Activated CD4-positive, alpha-beta T cell treated with anti-CD3 and anti-CD28 coated beads for 48 hours (primary cell): ENCODE results near the gene HES3.

Source experiments
- DNase-seq: peaks from one replicate; pipeline ENCODE4 v3.0.0-alpha.2; 2020

The HES3 gene

DNA sequence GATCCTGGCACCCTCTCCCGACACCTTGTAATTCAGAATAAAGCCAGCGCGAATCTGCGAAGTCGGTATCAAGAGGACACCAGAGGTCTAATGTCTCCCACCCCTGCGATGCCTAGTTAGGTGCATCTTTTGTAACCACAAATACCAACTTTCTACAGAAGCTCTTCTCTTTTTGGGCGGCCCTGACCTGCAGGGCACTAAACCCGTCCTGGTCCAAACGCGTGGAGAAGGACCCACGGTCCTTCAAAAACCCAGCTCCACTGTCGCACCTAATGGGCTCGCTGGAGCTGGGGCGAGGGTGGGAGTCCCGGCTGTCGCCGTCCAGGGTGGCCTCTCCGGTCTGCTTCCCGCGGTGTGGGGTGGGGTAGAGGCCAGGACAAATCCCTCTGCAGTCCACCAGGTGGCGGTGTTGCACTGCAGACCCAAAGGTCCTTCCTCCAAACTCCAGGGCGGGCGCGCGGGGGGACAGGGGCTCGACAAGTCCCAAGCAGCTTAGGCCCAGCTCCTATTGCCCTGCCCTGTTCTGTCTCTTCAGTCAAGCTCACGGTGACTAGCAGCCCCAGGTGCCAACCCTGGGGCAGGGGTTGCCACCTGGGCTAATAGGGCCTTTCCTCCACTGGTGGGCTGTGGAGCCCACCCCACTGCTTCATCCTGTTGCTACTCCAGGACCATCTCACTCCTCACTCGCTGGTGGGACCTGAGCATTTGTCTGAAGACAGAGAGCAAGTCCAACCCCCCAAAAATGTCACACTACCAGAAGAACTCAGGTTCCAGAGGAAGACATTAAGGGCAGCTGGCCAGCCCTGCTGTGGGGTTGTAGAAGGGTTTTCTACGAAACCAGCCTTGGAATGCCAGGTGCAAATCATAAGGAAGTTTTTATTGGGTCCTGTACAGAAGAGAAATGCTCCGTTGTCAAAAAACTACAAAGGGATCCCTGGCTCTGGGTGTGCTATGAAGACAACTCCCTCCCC is 2.8 kb downstream of the HES3 start:
- peak; percentile 87 for DNase-seq

DNA sequence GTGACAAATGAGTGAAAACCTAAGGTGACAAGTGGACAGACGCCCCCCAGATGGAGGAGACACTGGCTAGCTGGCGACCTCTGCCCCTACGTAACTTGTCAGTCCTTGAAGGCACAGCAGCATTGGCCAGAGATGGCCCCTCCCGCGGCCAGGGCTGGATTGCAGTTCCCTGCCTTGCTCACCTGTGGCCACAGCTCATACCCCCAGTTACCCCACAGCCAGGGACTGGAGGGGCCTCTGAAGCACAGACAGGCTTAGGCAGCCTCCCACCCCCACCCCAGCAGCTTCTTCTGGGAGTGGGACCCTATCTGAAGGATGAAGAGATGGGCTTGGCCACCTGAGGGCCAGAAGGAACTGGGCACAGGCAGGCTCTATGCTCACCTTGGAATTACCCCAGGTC is 3.7 kb downstream of the HES3 start:
- no peak for DNase-seq

DNA sequence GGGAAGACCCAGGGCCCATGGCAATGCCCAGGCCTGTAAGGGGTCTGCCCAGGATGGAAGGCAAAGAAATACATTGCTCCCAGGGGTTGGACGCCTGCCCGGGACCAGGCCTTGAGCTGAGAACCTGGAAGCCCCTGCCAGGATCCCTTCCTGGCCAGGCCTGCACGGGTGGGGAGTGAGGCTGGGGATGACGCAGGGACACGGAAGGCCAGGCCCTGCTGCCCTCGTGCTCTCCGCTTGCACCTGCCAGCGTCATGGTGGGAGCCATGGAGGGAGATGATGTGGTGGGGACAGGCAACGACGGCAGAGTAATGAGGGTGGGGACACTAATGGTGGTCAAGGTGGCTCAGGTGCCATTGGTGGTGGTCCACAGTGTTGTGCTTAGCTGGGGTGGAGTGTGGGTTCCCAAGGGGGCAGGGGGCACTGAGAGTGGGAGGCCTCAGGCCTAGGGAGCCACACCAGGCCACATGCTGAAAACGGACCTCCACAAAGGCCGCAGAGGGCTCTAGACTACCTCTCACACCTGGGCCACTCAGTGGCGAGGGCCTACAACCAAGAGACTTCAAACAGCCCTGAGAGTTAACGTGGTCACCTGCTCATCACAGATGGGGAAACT is 4.3 kb downstream of the HES3 start:
- no peak for DNase-seq

DNA sequence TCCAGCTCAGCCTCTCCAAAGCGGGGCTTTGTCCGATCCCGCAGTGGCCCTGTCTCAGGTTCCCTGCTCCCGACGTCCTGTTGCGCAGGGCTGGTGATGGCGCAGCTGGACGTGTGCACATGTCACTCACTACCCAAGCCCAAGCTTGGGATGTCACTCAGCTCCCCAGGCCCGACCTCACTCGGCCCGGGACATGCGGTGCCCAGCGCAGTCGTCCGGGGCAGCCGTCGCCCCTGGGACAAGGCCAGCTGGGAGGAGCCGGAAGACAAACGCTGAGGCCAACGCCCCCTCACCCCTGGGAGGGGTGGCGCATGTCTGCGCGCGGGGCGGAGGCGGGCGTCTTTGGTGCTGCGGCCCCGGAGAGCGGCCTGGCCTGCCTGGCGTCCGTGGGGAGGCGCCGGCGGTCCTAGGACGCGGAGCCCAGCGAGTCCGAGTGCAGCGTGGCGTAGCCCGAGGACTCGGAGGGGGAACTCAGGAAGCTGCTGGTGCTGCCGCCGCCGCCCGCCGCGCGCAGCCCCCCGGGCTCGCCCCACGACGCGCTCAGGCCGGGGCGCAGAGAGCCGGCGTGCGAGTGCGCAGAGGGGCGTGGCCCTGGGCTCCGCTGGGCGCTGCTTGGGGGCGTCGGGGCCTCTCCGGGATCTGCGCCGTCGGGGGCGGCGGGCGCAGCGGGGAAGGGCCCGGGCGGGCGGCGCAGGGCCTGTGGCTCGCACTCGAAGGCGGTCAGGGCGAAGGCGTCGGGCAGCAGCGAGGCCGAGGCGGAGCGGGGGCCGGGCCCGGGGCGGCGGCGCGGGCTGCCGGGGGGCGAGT is 5.2 kb downstream of the HES3 start:
- DNase-seq = no peak

DNA sequence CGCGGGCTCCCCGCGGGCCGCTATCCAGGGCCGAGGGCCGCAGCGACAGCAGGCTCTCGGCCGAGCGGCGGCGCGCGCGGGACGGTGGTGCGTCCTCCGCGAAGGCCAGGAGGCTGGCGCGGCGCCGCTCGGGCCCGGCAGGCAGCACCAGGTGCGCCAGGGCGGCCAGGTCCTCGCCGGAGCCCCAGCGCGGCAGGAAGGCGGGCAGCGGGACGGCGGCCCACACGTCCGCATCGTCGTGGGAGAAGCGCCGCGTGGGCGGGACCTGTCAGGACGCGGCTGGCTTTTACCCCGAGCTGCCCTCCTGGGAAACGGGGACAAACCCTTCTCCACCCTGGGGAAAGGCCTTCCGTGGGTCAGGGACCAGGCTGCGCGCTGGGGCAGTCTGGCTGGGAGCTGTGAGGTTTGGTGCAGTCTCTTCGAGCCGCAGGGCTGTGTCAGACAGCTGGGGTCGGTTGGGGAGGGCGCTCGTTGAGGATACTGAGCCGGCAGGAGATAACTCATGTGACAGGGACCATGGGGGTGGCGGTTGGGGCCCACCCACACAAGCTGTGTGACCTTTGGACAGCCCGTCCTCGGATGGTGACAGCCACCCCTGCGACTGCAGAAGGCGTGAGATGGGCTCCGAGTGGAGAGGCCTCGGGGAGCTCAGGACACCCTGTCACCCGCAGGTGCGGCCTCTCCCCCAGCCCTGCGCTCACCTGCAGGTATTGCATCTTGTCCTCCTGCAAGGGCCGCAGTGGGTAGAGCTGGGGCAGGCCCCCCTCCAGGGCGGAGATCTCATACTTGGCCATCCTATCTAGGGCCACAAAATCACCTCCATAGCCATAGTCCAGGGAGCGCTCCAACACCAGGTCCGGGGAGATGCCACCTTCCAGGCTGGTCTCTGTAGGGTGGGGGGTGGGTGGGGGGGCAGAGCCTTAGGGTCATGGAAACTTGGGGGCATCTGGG is 6.0 kb downstream of the HES3 start:
- no peak for DNase-seq

DNA sequence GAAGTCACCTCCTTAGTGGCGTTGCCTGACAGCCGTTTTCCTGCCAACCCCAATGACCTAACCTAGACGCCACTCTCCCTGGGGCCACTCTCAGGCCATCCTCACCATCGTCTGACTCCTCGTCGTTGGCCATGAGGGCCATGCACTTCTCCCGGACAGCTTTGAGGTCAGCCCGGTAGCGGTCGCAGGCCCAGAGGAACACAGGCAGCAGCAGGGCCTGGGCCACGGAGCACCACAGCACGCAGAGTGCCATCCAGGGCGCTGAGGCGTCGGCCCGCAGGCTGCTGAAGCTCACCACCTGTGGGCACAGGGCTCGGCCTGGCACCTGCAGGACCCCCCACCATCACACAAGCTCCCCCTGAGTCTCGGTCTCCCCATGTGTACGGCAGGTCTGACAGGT is 7.3 kb downstream of the HES3 start:
- DNase-seq = no peak

DNA sequence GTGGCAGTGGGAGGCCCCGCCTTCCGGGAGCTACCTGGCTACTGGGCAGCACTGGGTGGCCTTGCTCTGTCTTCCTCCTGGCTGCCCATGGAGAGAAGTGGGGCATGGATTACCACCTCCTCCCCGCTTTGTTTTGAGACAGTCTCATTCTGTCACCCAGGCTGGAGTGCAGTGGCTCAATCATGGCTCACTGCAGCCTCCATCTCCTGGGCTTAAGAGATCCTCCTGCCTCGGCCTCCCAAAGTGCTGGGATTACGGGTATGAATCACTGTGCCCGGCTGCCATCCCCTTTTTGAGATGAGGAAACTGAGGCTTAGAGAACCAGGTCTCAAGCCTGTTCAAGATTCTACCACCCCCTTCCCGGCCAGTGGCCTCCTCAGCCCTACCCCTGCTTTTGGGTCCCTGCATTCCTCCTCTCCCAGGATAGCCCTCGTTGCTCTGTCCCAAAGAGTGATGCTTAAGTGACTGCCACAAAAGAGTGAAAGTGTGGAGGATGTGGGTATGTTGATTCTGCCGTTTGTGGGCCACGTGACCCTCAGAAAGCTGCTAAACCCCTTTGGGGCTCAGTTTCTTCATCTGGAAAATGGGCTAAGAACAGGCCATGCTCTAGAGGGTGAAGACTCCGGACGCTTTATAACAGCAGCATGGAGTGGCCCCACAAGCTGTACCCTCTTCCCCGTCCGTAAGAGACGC is 7.8 kb downstream of the HES3 start:
- no peak for DNase-seq

DNA sequence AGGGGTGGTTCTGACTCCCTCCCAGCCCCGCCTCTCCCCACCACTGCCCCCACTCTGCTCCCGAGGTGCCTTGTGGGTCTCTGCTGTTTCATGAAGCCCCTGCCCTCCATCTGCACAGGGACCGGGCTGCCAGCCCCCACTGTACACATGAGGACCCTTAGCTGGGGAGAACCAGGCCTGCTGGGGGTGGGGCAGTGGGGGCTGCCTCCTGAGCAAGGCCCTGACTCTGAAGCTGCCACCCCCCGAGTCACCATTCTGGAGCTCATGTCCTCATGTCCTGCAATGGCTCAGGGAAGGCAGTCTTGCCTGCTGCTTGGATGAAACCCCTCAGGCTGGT is 8.4 kb downstream of the HES3 start:
- no peak for DNase-seq

DNA sequence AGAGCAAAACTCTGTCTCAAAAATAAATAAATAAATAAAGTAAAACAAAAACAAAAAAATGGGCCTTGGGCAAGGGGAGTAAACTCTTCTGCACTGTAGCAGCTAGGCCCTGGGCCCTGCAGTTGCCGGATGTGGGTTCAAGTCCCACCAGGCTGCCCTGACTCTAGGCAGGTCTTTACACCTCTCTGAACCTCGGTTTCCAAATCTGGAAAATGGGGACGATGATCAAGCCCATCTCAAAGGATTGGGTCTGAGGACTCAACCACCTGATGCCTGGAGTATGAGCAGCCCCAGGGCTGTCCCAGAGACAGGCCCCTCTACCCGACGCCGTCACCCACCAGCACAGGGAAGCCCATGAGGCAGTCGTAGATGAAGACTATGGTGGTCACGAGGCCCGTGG is 9.4 kb downstream of the HES3 start:
- no peak for DNase-seq

DNA sequence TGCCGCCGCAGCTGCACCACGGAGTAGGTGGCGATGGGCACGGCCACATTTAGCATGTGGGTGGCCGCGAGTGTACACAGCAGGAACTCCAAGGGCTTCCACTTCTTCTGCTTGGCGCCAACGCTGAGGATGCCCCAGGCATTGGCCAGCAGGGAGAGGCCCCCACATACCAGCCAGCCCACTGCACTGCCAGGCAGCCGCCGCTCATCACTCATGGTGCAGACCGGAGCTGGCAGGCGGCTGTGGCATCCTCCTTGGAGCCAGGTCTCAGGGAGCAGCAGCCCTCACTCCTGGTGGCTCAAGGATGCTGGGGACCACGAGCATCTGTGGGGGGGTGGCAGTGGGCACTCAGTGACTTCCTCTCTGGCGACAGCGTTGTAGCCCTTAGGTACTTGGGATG is 10.7 kb downstream of the HES3 start:
- DNase-seq = no peak

DNA sequence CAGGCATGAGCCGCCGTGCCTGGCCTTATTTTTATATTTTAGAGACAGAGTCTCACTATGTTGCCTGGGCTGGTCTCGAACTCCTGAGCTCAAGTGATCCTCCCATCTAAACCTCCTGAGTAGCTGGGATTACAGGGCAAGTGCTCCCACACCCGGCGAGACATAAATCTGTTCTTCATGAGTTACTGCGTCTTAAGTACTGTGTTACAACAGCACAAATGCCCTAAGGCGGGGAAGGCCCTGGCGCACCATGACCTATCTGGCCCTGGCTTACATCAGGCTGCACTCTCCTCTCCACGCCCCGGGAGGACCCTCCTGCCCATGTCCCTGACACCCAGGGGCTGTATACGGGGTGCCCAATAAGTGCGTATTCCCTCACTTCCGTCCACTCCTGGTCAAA is 12.7 kb downstream of the HES3 start:
- DNase-seq = no peak

DNA sequence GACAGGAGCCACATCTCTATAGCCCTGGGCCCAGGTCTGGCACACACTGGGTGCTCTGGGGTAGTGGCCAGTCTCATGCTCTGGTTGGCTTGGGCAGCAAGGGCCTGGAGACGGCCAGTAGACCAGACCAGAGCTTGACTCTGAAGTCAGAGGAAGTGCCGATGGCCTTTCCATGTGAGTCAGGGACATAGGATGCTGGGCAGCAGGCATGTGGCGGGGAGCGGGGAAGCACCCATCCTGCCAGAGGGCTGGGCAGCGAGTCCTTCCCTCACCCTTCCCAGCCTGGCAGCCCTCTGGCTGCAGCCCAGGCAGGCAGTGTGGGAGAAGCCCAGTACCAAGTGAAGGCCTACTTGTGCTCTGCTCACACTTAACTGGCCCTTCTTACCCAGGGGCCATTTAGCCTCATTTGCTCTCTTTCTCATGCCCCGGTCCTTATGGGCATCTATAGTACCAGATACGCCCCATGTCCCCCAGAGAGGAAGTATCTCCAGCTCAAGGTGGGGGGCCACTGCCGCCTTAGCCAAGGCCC is 13.6 kb downstream of the HES3 start:
- DNase-seq = no peak

DNA sequence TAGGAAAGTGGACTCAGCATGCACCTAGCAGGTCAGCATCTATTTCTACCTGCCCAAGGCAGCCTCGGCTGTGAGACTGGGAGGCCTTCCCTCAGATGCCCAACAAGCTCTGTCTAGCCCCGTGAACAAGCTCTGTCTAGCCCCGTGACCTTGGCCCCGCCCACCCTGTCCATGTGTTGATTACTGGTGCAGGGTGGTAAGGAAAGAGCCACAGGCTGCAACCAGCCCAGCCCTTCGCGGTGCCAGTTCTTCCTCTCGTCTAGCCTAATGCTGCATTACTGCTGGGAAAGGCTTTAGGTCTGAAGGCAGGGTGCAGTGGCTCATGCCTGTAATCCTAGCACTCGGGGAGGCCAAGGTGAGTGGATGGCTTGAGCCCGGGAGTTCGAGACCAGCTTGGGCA is 14.7 kb downstream of the HES3 start:
- no peak for DNase-seq

DNA sequence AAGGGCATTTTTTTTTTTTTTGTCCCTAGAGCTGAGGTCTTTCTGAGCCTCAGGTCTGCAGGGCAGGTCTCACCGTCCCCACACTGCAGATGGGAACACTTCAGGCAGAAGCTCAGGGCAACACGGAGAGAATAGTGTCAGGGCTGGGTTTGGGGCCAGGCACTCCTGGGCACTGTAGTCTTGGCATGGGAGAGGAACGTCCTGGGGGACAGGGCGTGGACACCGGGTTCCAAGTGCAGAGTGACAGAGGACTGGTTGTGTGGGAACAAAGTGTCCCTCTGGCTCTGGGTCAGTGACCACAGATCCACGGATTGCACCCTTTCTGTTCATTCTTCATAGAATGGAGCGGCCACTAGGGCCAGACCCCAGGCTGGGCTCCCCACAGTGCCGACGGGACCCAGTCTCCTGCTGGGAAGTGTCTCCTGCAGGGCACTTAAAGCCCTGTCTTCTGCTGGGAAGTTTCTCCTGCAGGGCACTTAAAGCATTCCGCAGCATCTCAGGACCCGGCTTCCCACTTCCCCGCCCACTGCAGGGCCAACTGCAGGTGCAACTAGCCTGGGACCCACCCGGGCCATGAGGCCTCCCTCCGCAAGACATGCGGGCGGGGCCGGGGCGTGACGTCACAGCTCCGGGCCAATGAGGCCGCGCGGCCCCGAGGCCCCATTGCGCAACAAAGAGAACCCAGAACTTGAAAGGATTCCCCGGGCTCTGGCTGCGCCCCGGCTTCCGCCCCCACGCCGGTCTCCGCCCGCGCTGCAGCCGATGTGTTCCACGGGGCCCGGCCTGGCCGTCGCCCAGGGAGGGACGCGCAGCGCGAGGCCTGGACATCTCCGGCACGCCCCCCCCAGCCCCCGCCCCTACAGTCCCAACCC is 15.7 kb downstream of the HES3 start:
- DNase-seq = peak; percentile 83

DNA sequence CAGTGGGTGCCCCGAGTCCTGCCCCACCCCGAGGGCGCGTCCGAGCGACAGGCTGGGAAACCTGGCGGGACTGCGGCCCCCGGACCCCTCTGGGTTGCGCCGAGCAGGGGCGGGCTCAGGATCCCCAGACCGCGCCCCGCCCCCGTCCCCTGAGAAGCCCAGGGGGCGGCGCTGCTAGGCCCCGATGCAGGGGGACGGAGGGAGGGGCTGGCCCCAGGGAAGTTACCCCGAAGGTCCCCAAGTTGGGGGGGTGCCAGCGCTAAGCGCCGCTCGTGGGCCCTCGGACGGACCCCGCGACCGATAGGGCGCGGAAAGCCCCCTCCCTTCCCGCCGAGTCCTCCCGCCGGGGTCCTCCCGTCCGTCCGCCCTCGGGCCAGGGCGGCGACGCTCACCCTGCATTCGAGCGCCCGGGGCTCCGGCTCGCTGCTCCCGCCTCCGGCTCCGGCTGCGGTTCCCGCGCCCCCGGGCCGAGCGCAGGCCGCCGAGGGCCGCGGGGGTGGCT is 16.5 kb downstream of the HES3 start:
- no peak for DNase-seq

DNA sequence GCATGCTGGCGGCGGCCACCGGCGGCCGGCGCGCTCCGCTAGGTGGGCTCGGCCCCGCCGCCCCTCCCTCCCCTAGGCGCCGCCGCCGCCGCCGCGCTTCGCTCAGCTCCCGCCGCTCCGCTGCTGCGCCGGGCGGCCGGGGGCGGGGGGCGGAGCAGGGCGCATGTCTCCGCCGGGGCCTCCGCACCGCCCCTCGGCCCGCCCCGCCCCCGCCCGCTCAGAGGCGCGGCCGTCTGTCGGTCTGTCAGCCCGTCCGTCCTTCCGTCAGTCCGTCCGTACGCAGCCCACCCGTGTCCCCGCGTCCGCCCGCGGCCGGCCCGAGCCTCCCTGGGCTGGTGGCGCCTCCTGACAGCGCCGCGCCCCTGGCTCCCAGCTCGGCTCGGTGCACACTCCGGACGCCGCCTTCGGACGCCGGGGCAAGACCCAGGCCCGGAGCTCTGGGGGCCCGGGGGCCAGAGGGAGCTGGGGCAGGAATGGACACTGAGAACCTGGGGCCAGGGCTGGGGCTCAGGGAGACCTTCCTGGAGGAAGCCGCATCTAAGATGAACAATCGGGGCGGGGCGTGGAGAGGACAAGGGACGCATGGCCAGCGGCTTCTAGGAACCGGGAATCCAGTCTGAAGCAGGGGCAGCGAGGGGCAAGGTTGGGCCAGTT is 17.1 kb downstream of the HES3 start, which contains the start of gene GPR153:
GPR153 (minus strand) TSS at position 138 of the 654 bp plus-strand sequence. CDS start 6,193 bp downstream, outside the sequence.
- peak; percentile 51 for DNase-seq

DNA sequence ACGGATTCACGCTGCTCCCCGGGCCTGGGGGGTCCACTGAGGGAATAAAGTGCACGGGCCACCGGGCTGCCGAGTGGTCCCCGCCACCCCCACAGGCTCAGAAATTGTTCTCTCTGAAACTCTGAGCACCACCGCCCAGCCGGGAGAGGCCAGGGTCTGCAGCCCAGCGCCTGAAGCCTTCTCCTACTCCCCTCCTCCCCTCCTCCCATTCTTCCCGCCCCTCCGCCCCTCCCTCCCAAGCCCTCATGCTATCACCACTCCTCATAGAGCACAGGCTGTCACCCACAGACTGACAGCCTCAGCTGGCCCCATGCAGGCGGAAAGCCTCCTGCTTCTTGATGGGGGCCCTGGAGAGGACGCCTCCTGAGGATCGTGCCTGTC is 17.6 kb downstream of the HES3 start:
- DNase-seq = no peak

DNA sequence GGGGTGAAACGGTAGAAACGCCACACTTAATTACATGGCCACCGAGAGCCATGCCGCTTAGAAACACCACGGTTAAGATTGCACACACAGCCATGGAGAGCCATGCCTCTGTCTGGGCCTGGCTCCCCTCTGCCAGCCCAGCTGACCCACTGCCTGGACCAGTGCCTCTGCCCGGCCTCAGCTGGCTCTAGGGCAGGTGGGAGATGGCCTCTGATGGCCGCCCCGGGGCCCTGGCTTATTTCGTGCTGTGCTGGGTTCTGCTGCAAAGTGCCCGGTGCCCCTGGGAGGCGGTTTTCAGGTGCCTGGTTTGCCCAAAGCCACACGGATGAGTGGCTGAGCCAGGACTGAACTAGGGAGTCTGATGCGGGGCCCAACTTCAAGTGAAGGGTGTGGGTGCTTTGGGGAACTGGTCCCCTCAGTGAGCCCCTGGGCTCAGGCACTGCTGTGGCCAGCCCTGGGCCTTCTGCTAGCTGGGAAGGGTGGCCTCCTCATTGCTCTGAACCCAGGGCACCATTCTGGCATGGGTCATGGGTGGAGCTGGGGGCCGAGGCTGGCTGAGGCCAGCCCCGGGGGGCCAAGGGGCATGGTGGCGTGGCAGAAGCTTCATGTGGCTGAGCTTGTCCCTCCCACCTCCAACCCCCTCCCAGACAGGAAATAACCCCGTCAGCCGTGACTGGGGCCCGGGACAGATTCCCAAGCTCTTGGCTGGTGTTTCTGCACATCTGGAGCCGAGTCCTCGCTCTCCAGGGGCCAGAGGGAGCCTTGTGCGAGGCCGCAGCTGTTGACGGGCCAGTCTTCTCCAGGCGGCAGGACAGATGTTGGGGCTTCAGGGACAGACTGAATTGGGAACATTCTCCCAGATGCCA is 18.8 kb downstream of the HES3 start:
- no peak for DNase-seq

DNA sequence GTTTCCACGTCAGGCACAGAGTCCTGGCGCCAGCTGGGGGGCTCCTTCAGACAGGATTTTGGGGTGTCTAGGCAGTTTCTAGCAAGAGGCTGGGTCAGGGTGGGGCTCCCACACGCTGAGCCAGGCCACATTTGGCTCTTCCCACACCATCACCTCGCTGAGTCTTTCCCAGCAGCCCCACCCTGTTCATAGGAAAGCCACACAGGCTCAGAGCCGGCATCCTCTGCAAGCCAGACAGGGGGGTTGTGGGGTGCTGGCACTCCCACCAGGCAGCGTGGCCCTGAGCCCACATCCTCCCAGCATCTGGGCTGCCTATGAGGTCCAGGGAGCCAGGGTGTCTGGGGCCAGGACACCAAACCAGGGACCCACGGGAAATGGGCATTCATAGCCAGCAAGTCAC is 19.7 kb downstream of the HES3 start:
- no peak for DNase-seq
